GM12875 (cell line): ENCODE measurements around the gene TROAP.
"Not testable (repeated sequence)": the region's sequence is repeated elsewhere in the genome, so short reads cannot be mapped to it uniquely, and the experiment has no call there.

Experiments
- H3K4me3 ChIP-seq: one replicate; pipeline ENCODE4 v1.5.1; 2011; ENCODE audit warnings: low read depth, low read length, control low read depth
- CTCF ChIP-seq: IDR thresholded peaks from 2 replicates; pipeline ENCODE4 v1.5.1; 2011; ENCODE audit warnings: low read depth, mild to moderate bottlenecking, control low read depth, inconsistent platforms, low read length, moderate library complexity, borderline replicate concordance; ENCODE audit not compliant: insufficient read depth

The TROAP gene

GRCh38 chr12:49377386-49377785 lies 54.3 kb downstream of the TROAP start:
- no peak overlapping the region for H3K4me3 ChIP-seq
- no peak for TF ChIP-seq CTCF

- not testable (repeated sequence) for H3K4me3 ChIP-seq
Measured at GRCh38 chr12:49380184-49380583, 57.1 kb downstream of the TROAP start.
